GM12874 (cell line): Measurements from ENCODE around the gene TSR3.

ENCODE experiments used
- CTCF ChIP-seq: IDR thresholded peaks from 2 replicates; pipeline ENCODE4 v1.5.1; 2011; ENCODE audit warnings: low read depth, mild to moderate bottlenecking, control low read depth, low read length, moderate library complexity; ENCODE audit not compliant: insufficient read depth

Gene TSR3

GRCh38 chr16:1393613-1394176 lies 42.0 kb upstream of the TSR3 start:
- no peak for TF ChIP-seq CTCF

- TF ChIP-seq CTCF, result no peak
These were observed 41.1 kb upstream of the TSR3 start for GRCh38 chr16:1392826-1393225.

GRCh38 chr16:1390239-1390779 lies 38.6 kb upstream of the TSR3 start:
- no peak for TF ChIP-seq CTCF

- TF ChIP-seq CTCF, result no peak
These were observed 38.1 kb upstream of the TSR3 start for GRCh38 chr16:1389762-1390161.

GRCh38 chr16:1387331-1387730 lies 35.7 kb upstream of the TSR3 start:
- no peak for TF ChIP-seq CTCF

- no peak for TF ChIP-seq CTCF
These were observed 33.6 kb upstream of the TSR3 start for GRCh38 chr16:1385232-1385631.

GRCh38 chr16:1383556-1383955 lies 31.9 kb upstream of the TSR3 start:
- TF ChIP-seq CTCF, result no peak
